Measurements from ENCODE around the gene INTS15. TPM values are rescaled to one million over a fixed set of nuclear protein-coding genes. Genes with fewer than 3 reads are reported as not detected.

INTS15 gene
- total RNA-seq, 4 donors from 2014 or later = 28.4 to 47.9 (median 39.4) TPM

DNA sequence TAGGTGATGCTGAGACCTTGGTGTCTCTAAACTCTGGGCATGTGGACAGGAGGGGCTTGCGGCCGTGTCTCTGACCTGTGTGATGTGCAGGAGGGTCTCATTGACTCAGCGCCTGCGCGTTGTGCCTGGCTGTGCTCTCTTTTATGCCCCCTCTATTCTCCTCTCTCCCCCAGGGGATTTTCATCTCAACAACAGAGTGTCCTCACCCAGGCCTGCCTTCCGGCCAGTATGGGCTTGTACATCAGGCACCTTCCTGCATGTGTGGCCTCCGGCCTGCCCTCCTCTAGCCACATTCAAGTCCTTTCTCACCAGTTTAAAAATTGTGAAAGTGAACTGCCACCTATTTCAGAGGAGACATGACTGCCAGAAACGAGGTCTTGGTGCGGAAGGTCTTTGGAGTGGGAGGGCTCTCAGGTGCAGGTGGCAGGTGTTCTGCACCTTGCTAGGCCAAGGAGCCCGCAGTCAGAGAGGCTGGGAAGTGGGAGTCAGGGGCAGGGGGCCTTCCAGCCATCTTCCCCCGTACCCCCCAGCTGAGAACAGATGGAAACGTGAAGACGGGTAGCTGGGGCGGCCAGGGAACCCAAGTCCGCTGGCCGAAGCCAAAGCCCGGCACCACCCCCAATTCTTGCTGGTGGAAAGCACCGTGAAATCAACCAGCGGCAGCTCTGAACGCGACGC lies 531 bp upstream of the INTS15 start:
- H3K27ac ChIP-seq = no peak overlapping the region
- WGBS = 74% methylated on average over 12 of the region's 22 CpGs
- H3K36me3 ChIP-seq = peaks cover 32% of the 10 kb centered on the region
- H3K27me3 ChIP-seq = no peaks in the 10 kb centered on the region
- peak overlapping the region; percentile 89 for H3K4me3 ChIP-seq
- TF ChIP-seq POLR2AphosphoS5 (IDR thresholded peaks at IDR 0.05) = no peak
- no peak for TF ChIP-seq POLR2A (IDR thresholded peaks at IDR 0.05)
- TF ChIP-seq, protein P1, sequence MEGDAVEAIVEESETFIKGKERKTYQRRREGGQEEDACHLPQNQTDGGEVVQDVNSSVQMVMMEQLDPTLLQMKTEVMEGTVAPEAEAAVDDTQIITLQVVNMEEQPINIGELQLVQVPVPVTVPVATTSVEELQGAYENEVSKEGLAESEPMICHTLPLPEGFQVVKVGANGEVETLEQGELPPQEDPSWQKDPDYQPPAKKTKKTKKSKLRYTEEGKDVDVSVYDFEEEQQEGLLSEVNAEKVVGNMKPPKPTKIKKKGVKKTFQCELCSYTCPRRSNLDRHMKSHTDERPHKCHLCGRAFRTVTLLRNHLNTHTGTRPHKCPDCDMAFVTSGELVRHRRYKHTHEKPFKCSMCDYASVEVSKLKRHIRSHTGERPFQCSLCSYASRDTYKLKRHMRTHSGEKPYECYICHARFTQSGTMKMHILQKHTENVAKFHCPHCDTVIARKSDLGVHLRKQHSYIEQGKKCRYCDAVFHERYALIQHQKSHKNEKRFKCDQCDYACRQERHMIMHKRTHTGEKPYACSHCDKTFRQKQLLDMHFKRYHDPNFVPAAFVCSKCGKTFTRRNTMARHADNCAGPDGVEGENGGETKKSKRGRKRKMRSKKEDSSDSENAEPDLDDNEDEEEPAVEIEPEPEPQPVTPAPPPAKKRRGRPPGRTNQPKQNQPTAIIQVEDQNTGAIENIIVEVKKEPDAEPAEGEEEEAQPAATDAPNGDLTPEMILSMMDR (IDR thresholded peaks at IDR 0.05) = no peak
- no peak for TF ChIP-seq EP300 (IDR thresholded peaks at IDR 0.05)
- H3K4me1 ChIP-seq = peaks cover 16% of the 10 kb centered on the region
- peak in 1 of 2 donors; percentile 76 for DNase-seq (ENCODE audit: low spot score in 2 of 2)
- no peaks in the 10 kb centered on the region for H3K9me3 ChIP-seq

DNA sequence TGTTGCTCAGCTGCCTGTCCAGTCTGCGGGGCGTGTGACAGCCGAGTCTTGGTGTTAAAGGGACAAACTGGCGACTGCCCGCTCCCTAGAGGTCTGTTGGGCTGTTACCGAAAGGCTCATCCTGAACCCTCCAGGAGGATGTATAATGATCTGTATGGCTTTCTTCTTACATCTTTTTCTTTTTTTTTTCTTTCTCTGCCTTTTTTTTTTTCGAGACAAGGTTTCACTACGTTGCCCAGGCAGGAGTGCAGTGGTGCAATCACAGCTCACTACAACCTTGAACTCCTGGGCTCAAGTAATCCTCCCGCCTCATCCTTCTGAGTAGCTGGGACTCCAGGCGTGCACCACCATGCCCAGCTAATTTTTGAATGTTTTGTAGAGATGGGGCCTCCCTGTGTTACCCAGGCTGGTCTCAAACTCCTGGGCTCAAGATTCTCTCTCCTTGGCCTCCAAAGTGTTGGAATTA lies 857 bp downstream of the INTS15 start:
- peak overlapping the region; percentile 89 for H3K4me3 ChIP-seq
- DNase-seq (ENCODE audit: low spot score in 2 of 2) = no peak
- peak overlapping the region; percentile 87 for H3K27ac ChIP-seq
- no peaks in the 10 kb centered on the region for H3K27me3 ChIP-seq
- H3K4me1 ChIP-seq = peaks cover 16% of the 10 kb centered on the region
- whole genome bisulfite sequencing = 9% methylated on average over 10 of the region's 10 CpGs
- no peak for TF ChIP-seq POLR2A (IDR thresholded peaks at IDR 0.05)
- TF ChIP-seq, protein P1 (IDR thresholded peaks at IDR 0.05) = no peak
- no peak for TF ChIP-seq EP300 (IDR thresholded peaks at IDR 0.05)
- TF ChIP-seq POLR2AphosphoS5 (IDR thresholded peaks at IDR 0.05) = no peak
- H3K9me3 ChIP-seq = no peaks in the 10 kb centered on the region
- peaks cover 35% of the 10 kb centered on the region for H3K36me3 ChIP-seq

DNA sequence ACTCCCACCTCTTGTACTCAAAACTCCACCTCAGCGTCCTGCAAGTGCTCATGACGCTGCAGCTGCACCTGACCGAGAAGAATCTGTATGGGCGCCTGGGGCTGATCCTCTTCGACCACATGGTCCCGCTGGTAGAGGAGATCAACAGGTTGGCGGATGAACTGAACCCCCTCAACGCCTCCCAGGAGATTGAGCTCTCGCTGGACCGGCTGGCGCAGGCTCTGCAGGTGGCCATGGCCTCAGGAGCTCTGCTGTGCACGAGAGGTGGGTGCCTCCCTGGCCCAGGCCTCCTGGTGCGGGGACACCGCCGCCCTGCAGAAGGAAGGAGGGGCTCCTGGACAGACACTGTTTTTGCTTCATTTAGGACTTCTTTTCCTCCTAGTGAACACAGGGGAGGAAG lies 10.3 kb downstream of the INTS15 start:
- no peaks in the 10 kb centered on the region for H3K27me3 ChIP-seq
- no peaks in the 10 kb centered on the region for H3K9me3 ChIP-seq
- H3K36me3 ChIP-seq = peaks cover 95% of the 10 kb centered on the region
- WGBS = 90% methylated on average over 11 of the region's 15 CpGs
- TF ChIP-seq POLR2AphosphoS5 (IDR thresholded peaks at IDR 0.05) = no peak
- TF ChIP-seq, protein P1 (IDR thresholded peaks at IDR 0.05) = no peak
- no peak for TF ChIP-seq POLR2A (IDR thresholded peaks at IDR 0.05)
- TF ChIP-seq EP300 (IDR thresholded peaks at IDR 0.05) = no peak
- H3K4me3 ChIP-seq = no peak overlapping the region
- H3K27ac ChIP-seq = no peak overlapping the region
- DNase-seq (ENCODE audit: low spot score in 2 of 2) = no peak
- H3K4me1 ChIP-seq = no peaks in the 10 kb centered on the region

DNA sequence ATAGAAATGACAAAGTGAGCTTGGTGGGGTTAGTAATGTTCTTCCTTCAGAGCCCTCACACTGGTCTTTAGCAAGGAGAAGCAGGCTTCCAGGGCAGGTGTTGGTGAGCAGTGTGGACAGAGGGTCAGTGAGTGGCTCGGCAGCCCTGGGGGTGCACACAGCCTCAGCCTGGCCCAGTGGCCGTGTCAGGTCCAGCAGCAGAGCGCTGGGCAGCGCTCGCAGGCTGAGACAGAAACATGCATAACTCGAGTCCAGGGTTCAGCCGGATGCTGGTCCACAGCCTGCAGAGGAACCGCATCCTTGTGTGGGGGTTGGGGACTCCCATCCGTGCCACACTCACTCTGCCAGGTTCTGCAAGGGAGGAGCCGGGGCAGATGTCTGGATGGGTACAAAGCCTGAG lies 14.6 kb downstream of the INTS15 start:
- TF ChIP-seq POLR2A (IDR thresholded peaks at IDR 0.05) (no peak), POLR2AphosphoS5 (IDR thresholded peaks at IDR 0.05) (no peak), EP300 (IDR thresholded peaks at IDR 0.05) (no peak)
- TF ChIP-seq, protein P1 (IDR thresholded peaks at IDR 0.05) = no peak
- H3K4me1 ChIP-seq = no peaks in the 10 kb centered on the region
- H3K27me3 ChIP-seq = no peaks in the 10 kb centered on the region
- no peak overlapping the region for H3K4me3 ChIP-seq
- 89% methylated on average over 8 of the region's 10 CpGs for WGBS
- no peaks in the 10 kb centered on the region for H3K9me3 ChIP-seq
- peaks cover 85% of the 10 kb centered on the region for H3K36me3 ChIP-seq
- DNase-seq (ENCODE audit: low spot score in 2 of 2) = no peak
- no peak overlapping the region for H3K27ac ChIP-seq

DNA sequence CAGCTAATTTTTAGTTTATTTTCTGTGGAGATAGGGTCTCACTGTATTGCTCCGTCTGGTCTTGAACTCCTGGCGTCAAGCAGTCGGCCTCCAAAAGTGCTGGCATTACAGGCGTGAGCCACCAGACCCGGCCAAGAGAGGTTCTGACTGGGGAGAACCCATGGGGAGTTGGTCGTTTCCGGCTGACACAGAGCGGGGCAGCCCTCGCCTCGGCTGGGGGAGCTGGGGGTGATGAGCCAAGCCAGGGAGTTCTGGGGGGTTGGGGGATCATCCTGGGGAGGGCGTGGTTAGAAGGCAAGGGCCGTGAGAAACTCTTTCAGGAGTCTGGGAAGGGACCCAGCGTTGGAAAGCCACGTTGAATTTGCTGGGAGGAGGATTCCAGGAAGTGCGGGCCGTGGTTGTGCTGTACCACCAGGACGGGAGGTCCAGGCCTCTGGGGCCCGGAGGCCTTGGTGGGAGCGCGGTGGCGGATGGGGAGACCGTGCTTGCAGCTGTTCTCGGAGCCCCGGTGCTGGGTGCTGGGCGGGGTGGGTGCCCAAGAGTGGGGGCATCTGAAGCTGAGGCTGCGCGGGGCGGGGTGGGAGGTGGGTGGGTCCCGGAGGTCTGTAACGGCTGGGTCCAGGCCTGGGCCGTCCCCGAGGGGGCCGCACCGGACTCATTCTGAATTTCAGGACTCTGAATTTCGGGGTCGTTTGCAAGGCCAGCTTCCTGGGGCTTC lies 17.2 kb downstream of the INTS15 start:
- 89% methylated on average over 28 of the region's 36 CpGs for WGBS
- Histone ChIP-seq H3K4me1 (no peaks in the 10 kb centered on the region), H3K27me3 (no peaks in the 10 kb centered on the region), H3K4me3 (no peak overlapping the region), H3K36me3 (peaks cover 69% of the 10 kb centered on the region), H3K27ac (no peak overlapping the region), H3K9me3 (no peaks in the 10 kb centered on the region)
- TF ChIP-seq EP300 (IDR thresholded peaks at IDR 0.05) = no peak
- no peak for TF ChIP-seq POLR2AphosphoS5 (IDR thresholded peaks at IDR 0.05)
- TF ChIP-seq POLR2A (IDR thresholded peaks at IDR 0.05) = no peak
- TF ChIP-seq, protein P1 (IDR thresholded peaks at IDR 0.05) = no peak
- DNase-seq (ENCODE audit: low spot score in 2 of 2) = no peak

Data from suprapubic skin (tissue), 4 donors.